Calu3 (cell line): ENCODE results near the gene FAM53A. TPM values are rescaled to one million over a fixed set of nuclear protein-coding genes. Genes with fewer than 3 reads are reported as not detected.

Experiments
- BruUV-seq: library from RNA; stranded (reverse); fragments of 400-500 nt; replicated peaks from 2 replicates; lab custom pipeline; 2021; lab: Mats Ljungman, UMichigan
- CTCF ChIA-PET: fragments of 300-600 bp; sonication (Branson Sonifier 250); formaldehyde crosslinking; loops from one replicate; lab custom pipeline; 2022; ENCODE audit warnings: antibody characterized with exemption; lab: Charles Lee
- DNase-seq: peaks from one replicate; pipeline ENCODE4 v3.0.0; 2022
- H3K27ac Mint-ChIP-seq: one replicate; pipeline ENCODE4 v1.8.0; 2022; ENCODE audit warnings: mixed read lengths; ENCODE audit not compliant: unreplicated experiment
- H3K27me3 Mint-ChIP-seq: one replicate; pipeline ENCODE4 v1.8.0; 2022; ENCODE audit warnings: mixed read lengths; ENCODE audit not compliant: unreplicated experiment
- H3K36me3 Mint-ChIP-seq: one replicate; pipeline ENCODE4 v1.8.0; 2022; ENCODE audit warnings: mild to moderate bottlenecking, moderate library complexity, mixed read lengths; ENCODE audit not compliant: insufficient read depth, unreplicated experiment
- H3K4me1 Mint-ChIP-seq: one replicate; pipeline ENCODE4 v1.8.0; 2022; ENCODE audit warnings: mild to moderate bottlenecking, low read depth, mixed read lengths; ENCODE audit not compliant: unreplicated experiment
- H3K4me3 Mint-ChIP-seq: one replicate; pipeline ENCODE4 v1.8.0; 2022; ENCODE audit warnings: mild to moderate bottlenecking, low read depth, moderate library complexity, mixed read lengths; ENCODE audit not compliant: unreplicated experiment
- H3K9me3 Mint-ChIP-seq: one replicate; pipeline ENCODE4 v1.8.0; 2022; ENCODE audit warnings: low read depth, mixed read lengths; ENCODE audit not compliant: unreplicated experiment
- intact Hi-C: fragments of 100-400 bp; cut with micrococcal nuclease; formaldehyde crosslinking; loops from one replicate; pipeline ENCODE4 v1.10.0; 2022; ENCODE audit not compliant: unreplicated experiment
- total RNA-seq: library from RNA; stranded (reverse); gene quantifications from 2 replicates; pipeline ENCODE4 v1.2.3, GENCODE V29; 2022
- TF ChIP-seq, protein P1 (sequence below): fragments of 200-600 bp; IDR thresholded peaks from one replicate; pipeline ENCODE4 v1.8.0; 2022; ENCODE audit warnings: antibody characterized with exemption; ENCODE audit not compliant: unreplicated experiment

Gene FAM53A
- total RNA-seq, 1 experiment from 2014 or later, result 7.3 TPM

DNA sequence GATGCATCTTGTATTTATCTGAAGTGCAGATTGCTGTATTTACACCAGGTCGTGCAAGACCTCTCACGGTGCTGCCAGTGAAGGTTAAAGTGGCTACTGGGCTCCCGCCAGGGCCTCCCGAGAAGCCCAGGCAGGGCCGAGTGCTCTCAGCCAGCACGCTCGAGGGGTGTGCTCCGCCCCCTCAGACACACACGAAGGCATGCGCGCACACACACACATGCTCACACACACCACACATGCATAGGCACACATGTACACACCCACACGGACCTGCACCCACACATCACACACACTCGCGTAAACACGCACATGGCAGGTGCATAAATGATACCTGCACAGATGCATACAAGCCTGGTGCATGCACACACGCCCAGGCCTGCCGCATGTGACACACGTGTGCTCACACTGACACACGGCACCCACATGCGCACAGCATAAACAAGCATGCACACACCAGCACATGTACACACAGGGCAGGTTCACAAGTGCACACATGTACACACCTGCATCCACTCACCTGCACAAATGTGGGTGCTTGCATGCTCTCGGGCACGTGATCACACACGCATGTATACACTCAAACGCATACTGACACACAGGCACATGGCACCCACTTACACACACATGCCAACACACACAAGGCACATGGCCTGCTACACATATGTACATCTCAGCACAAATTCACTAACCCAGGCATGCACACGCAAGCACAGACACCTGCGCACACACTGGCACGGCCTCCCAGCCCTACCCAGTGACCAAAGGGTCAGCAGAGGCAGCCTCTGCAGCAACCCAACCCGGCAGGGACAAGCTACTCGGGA lies 71.6 kb downstream of the FAM53A start:
- H3K9me3 Mint-ChIP-seq, result peaks cover 7% of the 10 kb centered on the region
- BruUV-seq, result no TSS peak
- DNase-seq, result no peak
- H3K4me3 Mint-ChIP-seq, result no peak overlapping the region
- H3K27ac Mint-ChIP-seq, result no peak overlapping the region
- peaks cover 10% of the 10 kb centered on the region for H3K36me3 Mint-ChIP-seq
- no peaks in the 10 kb centered on the region for H3K27me3 Mint-ChIP-seq
- TF ChIP-seq, protein P1, sequence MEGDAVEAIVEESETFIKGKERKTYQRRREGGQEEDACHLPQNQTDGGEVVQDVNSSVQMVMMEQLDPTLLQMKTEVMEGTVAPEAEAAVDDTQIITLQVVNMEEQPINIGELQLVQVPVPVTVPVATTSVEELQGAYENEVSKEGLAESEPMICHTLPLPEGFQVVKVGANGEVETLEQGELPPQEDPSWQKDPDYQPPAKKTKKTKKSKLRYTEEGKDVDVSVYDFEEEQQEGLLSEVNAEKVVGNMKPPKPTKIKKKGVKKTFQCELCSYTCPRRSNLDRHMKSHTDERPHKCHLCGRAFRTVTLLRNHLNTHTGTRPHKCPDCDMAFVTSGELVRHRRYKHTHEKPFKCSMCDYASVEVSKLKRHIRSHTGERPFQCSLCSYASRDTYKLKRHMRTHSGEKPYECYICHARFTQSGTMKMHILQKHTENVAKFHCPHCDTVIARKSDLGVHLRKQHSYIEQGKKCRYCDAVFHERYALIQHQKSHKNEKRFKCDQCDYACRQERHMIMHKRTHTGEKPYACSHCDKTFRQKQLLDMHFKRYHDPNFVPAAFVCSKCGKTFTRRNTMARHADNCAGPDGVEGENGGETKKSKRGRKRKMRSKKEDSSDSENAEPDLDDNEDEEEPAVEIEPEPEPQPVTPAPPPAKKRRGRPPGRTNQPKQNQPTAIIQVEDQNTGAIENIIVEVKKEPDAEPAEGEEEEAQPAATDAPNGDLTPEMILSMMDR, result no peak
- H3K4me1 Mint-ChIP-seq, result peaks cover 13% of the 10 kb centered on the region
- intact Hi-C loops, result no loop called here
- CTCF ChIA-PET, result no interaction called here

DNA sequence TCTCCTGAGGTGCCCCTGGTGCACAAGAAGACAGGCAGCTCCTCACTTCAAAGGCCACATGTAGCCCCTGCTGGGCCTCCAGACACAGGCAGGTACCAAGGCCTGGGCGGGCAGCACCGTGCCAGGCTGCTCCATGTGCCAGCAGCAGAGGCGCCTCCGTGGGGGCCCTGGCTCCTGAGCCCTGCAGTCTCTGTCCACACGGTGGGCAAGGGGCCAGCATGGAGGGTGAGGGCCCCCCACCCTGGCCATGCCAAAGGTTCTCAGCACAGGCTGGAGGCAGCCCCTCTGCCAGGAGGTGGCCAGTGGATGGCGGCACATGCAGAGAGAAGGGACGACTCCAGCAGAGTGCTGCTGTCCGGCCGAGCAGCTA lies 72.6 kb downstream of the FAM53A start:
- CTCF ChIA-PET, result no interaction called here
- BruUV-seq, result no TSS peak
- Mint-ChIP-seq H3K9me3 (peaks cover 7% of the 10 kb centered on the region), H3K27me3 (no peaks in the 10 kb centered on the region), H3K27ac (no peak overlapping the region), H3K36me3 (peaks cover 10% of the 10 kb centered on the region), H3K4me3 (no peak overlapping the region), H3K4me1 (peaks cover 13% of the 10 kb centered on the region)
- DNase-seq, result no peak
- TF ChIP-seq, protein P1, result no peak
- intact Hi-C loops, result no loop called here

DNA sequence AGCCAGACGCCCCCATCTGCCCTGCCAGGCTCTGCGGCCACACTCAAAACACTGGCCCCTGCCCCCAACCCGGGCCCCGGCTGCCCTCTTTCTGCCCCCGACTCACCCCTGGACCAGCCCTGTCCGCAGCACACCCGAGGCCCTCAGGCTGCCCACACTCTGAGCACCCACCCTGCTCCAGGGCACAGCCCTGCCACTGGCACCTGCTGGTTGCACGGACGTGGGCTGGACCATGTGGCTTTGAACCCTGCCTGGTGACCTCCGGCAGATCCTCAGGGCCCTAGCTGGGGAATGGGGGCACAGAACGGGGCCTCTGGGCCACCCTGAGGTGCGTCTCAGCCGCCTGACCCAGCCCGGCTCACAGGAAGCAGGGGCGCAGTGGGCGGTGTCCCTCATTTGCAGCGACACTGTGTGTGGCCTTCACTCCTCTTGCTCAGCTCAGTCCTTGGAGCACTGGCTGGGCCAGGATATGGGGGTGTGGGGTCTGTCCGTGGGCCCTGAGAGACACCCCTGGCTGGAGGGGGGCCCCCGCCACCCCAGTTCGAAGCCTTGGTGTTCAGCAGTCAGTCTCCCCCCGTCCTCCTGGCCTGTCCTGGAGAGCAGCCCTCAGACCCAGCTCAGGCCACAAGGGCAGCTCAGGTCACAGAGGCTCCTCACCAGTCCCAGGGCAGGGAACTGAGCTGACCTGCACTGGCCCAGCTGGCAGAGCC lies 73.2 kb downstream of the FAM53A start:
- no TSS peak for BruUV-seq
- TF ChIP-seq, protein P1, result no peak

DNA sequence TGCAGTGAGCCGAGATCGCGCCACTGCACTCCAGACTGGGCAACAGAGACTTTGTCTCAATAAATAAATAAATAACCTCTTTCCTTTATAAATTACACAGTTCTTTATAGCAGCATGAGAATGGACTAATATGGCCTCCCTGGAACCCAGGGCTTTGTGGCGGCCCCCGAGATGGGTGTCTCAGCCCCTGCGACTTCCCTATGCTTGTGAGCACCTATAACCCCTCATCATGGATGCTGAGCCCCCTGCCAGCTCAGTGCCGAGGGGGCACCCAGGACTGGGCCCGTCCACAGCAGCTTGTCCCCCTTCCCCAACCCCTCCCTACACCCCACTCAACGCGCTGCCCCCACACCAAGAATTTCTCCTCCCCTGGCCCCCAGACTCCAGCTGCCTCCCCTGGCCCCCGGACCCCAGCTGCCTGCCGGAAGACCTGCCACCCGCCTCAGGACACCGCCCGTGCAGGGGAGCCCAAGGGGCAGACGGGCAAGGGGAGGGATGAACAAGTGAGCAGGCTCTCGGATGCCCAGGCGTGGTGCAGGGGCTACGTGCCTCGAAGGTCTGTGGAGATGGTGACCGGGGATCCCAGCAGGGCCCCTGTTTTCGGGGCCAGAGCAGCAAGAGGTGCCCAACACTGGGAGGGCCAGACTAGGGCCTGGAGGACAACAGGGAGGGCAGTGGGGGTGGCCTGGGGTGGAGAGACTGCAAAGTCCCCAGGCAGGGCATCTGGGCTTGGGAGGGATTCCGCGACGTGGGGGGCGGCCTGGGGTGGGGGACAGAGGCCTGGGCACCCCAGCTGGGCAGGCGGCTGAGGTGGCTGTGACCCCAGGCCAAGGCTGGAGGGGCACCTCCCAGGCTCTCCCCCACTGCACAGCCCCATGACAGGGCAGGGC lies 74.0 kb downstream of the FAM53A start:
- no peak for DNase-seq
- peaks cover 7% of the 10 kb centered on the region for H3K36me3 Mint-ChIP-seq
- H3K27me3 Mint-ChIP-seq, result peaks cover 13% of the 10 kb centered on the region
- H3K4me3 Mint-ChIP-seq, result no peak overlapping the region
- peaks cover 6% of the 10 kb centered on the region for H3K9me3 Mint-ChIP-seq
- H3K27ac Mint-ChIP-seq, result no peak overlapping the region
- CTCF ChIA-PET, result no interaction called here
- no TSS peak for BruUV-seq
- TF ChIP-seq, protein P1, result no peak
- intact Hi-C loops, result no loop called here
- H3K4me1 Mint-ChIP-seq, result peaks cover 19% of the 10 kb centered on the region

More for the DNA sequence above, 73.2 kb downstream of the FAM53A start:
- Mint-ChIP-seq H3K9me3 (peaks cover 7% of the 10 kb centered on the region), H3K4me3 (no peak overlapping the region), H3K27me3 (peaks cover 5% of the 10 kb centered on the region), H3K36me3 (peaks cover 10% of the 10 kb centered on the region), H3K4me1 (peaks cover 16% of the 10 kb centered on the region), H3K27ac (no peak overlapping the region)
- CTCF ChIA-PET, result no interaction called here
- DNase-seq, result no peak
- intact Hi-C loops, result no loop called here
